ENCODE measurements around the gene CAPG.

GRCh38 chr2:85449214-85449588 lies 39.0 kb upstream of the CAPG start:
- TF ChIP-seq ZNF232 (CRISPR knock-in tag; IDR thresholded peaks at IDR 0.05) (no peak), NFE2L1 (tag; IDR thresholded peaks at IDR 0.05; ENCODE audit: borderline replicate concordance, low read depth) (no peak), CTCF (IDR thresholded peaks at IDR 0.05 in 2 of 3, conservative IDR thresholded peaks at IDR 0.05 in 1 of 3; ENCODE audit: insufficient read depth in 2 of 3, low read depth in 1 of 3, low read length in 3 of 3) (no peak), PHF8 (IDR thresholded peaks at IDR 0.05; ENCODE audit: borderline replicate concordance, low read length) (no peak), POLR2A (conservative IDR thresholded peaks at IDR 0.05) (no peak), ZBTB5 (IDR thresholded peaks at IDR 0.05) (no peak)
- TF ChIP-seq, protein P1, sequence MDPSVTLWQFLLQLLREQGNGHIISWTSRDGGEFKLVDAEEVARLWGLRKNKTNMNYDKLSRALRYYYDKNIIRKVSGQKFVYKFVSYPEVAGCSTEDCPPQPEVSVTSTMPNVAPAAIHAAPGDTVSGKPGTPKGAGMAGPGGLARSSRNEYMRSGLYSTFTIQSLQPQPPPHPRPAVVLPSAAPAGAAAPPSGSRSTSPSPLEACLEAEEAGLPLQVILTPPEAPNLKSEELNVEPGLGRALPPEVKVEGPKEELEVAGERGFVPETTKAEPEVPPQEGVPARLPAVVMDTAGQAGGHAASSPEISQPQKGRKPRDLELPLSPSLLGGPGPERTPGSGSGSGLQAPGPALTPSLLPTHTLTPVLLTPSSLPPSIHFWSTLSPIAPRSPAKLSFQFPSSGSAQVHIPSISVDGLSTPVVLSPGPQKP (CRISPR knock-in tag; IDR thresholded peaks at IDR 0.05): no peak
- TF ChIP-seq, protein P2, sequence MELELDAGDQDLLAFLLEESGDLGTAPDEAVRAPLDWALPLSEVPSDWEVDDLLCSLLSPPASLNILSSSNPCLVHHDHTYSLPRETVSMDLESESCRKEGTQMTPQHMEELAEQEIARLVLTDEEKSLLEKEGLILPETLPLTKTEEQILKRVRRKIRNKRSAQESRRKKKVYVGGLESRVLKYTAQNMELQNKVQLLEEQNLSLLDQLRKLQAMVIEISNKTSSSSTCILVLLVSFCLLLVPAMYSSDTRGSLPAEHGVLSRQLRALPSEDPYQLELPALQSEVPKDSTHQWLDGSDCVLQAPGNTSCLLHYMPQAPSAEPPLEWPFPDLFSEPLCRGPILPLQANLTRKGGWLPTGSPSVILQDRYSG (tag; conservative IDR thresholded peaks at IDR 0.05; ENCODE audit: low read depth): no peak
